Gastrocnemius medialis (tissue), 4 donors: Measurements from ENCODE around the gene DDX42. TPM values are rescaled to one million over a fixed set of nuclear protein-coding genes. Genes with fewer than 3 reads are reported as not detected.
"Not testable (repeated sequence)": the region's sequence is repeated elsewhere in the genome, so short reads cannot be mapped to it uniquely, and the experiment has no call there.

Experiments
- ATAC-seq, 2 donors: fragments of 150-250 bp; one replicate each; pipeline ENCODE4 v1.9.1; 2016
- DNase-seq, 2 donors: peaks; one replicate each; pipeline ENCODE4 v3.0.0-alpha.2; 2019
- H3K27ac ChIP-seq, 4 donors: fragments of 200-600 bp; sonication (generic); 1 replicate in 1 of 4; 2 replicates in 3 of 4; pipeline ENCODE4 v1.5.1; 2016 to 2018; ENCODE audit warnings: mild to moderate bottlenecking in 2 of 4, moderate library complexity in 1 of 4
- H3K27me3 ChIP-seq, 3 donors: fragments of 200-600 bp; sonication (generic) in 2 of 3; 1 replicate in 1 of 3; 2 replicates in 2 of 3; pipeline versions ENCODE4 v1.5.1 to v1.6.0; 2016 to 2019; ENCODE audit warnings: mild to moderate bottlenecking in 1 of 3, moderate library complexity in 1 of 3
- H3K36me3 ChIP-seq, 2 donors: fragments of 200-600 bp; sonication (generic) in 1 of 2; one replicate each; pipeline ENCODE4 v1.5.1; 2017 to 2018
- H3K4me1 ChIP-seq, 2 donors: fragments of 200-600 bp; sonication (generic) in 1 of 2; one replicate each; pipeline ENCODE4 v1.5.1; 2016 to 2017; ENCODE audit warnings: mild to moderate bottlenecking in 2 of 2
- H3K4me3 ChIP-seq, 4 donors: fragments of 200-600 bp; sonication (generic) in 3 of 4; 1 replicate in 1 of 4; 2 replicates in 3 of 4; pipeline ENCODE4 v1.5.1; 2016 to 2019; ENCODE audit warnings: mild to moderate bottlenecking in 2 of 4
- H3K9me3 ChIP-seq, 3 donors: fragments of 200-600 bp; sonication (generic) in 2 of 3; 1 replicate in 1 of 3; 2 replicates in 2 of 3; pipeline ENCODE4 v1.5.1; 2016 to 2019
- POLR2A ChIP-seq, 2 donors: fragments of 450-650 bp; IDR thresholded peaks; one replicate each; pipeline ENCODE4 v1.6.1; 2017; ENCODE audit warnings: antibody characterized with exemption in 2 of 2, mild to moderate bottlenecking in 2 of 2, moderate library complexity in 2 of 2
- in situ Hi-C, 4 donors: fragments of 200-750 bp; cut with MboI; loops; one replicate each; pipeline versions ENCODE4 v1.15.0 to v1.8.0; 2017; ENCODE audit warnings: low sequenced_read_pairs in 4 of 4
- intact Hi-C: fragments of 100-400 bp; cut with DNase I; formaldehyde crosslinking; loops from one replicate; pipeline ENCODE4 v1.15.1; 2023; ENCODE audit warnings: low total_unique reads
- total RNA-seq, 4 donors: library from RNA; depleted of rRNA; stranded (reverse); fragments of >200 nt; gene quantifications; one replicate each; pipeline versions ENCODE4 v1.1.0 to v1.2.3, GENCODE V29; 2016
- TF ChIP-seq, protein P1 (sequence below), 5 experiments: fragments of 450-650 bp in 3 of 5; fragments of 200-600 bp in 2 of 5; sonication (generic) in 2 of 5; IDR thresholded peaks in 4 of 5; conservative IDR thresholded peaks in 1 of 5; 1 replicate in 4 of 5; 2 replicates in 1 of 5; pipeline ENCODE4 v1.5.1; 2016 to 2019; ENCODE audit warnings: antibody characterized with exemption in 5 of 5, mild to moderate bottlenecking in 3 of 5, moderate library complexity in 3 of 5

The DDX42 gene
- total RNA-seq, 4 donors from 2014 or later = 35.9 to 71.6 (median 56.8) TPM

GRCh38 chr17:63850401-63850800 lies 76.4 kb downstream of the DDX42 start:
- no peaks in the 10 kb centered on the region for H3K9me3 ChIP-seq
- TF ChIP-seq POLR2A (IDR thresholded peaks at IDR 0.05) = no peak
- TF ChIP-seq, protein P1, sequence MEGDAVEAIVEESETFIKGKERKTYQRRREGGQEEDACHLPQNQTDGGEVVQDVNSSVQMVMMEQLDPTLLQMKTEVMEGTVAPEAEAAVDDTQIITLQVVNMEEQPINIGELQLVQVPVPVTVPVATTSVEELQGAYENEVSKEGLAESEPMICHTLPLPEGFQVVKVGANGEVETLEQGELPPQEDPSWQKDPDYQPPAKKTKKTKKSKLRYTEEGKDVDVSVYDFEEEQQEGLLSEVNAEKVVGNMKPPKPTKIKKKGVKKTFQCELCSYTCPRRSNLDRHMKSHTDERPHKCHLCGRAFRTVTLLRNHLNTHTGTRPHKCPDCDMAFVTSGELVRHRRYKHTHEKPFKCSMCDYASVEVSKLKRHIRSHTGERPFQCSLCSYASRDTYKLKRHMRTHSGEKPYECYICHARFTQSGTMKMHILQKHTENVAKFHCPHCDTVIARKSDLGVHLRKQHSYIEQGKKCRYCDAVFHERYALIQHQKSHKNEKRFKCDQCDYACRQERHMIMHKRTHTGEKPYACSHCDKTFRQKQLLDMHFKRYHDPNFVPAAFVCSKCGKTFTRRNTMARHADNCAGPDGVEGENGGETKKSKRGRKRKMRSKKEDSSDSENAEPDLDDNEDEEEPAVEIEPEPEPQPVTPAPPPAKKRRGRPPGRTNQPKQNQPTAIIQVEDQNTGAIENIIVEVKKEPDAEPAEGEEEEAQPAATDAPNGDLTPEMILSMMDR (IDR thresholded peaks at IDR 0.05 in 4 of 5, conservative IDR thresholded peaks at IDR 0.05 in 1 of 5) = no peak
- in situ Hi-C loops = no loop called here
- H3K4me3 ChIP-seq = no peak overlapping the region
- peaks cover 3 to 5% of the 10 kb centered on the region in 2 donors for H3K4me1 ChIP-seq
- no peaks in the 10 kb centered on the region for H3K36me3 ChIP-seq
- H3K27me3 ChIP-seq = no peaks in the 10 kb centered on the region
- DNase-seq (no peak), ATAC-seq (no peak)
- intact Hi-C loops = no loop called here
- H3K27ac ChIP-seq = no peak overlapping the region

DNA sequence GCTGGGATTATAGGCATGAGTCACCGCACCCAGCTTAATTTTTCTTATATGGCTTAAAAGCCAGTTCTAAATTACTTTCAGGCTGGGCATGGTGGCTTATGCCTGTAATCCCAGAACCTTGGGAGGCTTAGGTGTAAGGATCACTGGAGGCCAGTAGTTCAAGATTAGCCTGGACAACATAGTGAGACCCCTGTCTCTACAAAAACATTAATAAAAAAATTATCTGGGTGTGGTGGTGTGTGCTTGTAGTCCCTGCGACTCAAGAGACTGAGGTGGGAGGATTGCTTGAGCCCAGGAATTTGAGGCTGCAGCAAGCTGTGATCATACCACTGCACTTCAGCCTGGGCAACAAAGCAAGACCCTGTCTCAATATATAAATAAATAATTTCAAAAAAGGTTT lies 79.3 kb downstream of the DDX42 start:
- ATAC-seq = no peak
- intact Hi-C loops (no loop called here), in situ Hi-C loops (no loop called here)
- Histone ChIP-seq H3K27ac (no peak overlapping the region), H3K9me3 (no peaks in the 10 kb centered on the region), H3K4me1 (peaks cover 3 to 5% of the 10 kb centered on the region in 2 donors), H3K36me3 (no peaks in the 10 kb centered on the region), H3K4me3 (no peak overlapping the region), H3K27me3 (no peaks in the 10 kb centered on the region)
- TF ChIP-seq, protein P1 (IDR thresholded peaks at IDR 0.05 in 4 of 5, conservative IDR thresholded peaks at IDR 0.05 in 1 of 5) = no peak
- TF ChIP-seq POLR2A (IDR thresholded peaks at IDR 0.05) = no peak
- DNase-seq = no peak

- Histone ChIP-seq H3K4me1 (no peaks in the 10 kb centered on the region), H3K4me3 (no peak overlapping the region), H3K27me3 (no peaks in the 10 kb centered on the region), H3K9me3 (no peaks in the 10 kb centered on the region), H3K36me3 (no peaks in the 10 kb centered on the region), H3K27ac (no peak overlapping the region)
- no peak for ATAC-seq
- no peak for DNase-seq
- intact Hi-C loops = no loop called here
- in situ Hi-C loops = no loop called here
- TF ChIP-seq POLR2A (IDR thresholded peaks at IDR 0.05) = no peak
- TF ChIP-seq, protein P1 (IDR thresholded peaks at IDR 0.05 in 4 of 5, conservative IDR thresholded peaks at IDR 0.05 in 1 of 5) = no peak
These were observed 80.7 kb downstream of the DDX42 start for GRCh38 chr17:63854709-63855108.

DNA sequence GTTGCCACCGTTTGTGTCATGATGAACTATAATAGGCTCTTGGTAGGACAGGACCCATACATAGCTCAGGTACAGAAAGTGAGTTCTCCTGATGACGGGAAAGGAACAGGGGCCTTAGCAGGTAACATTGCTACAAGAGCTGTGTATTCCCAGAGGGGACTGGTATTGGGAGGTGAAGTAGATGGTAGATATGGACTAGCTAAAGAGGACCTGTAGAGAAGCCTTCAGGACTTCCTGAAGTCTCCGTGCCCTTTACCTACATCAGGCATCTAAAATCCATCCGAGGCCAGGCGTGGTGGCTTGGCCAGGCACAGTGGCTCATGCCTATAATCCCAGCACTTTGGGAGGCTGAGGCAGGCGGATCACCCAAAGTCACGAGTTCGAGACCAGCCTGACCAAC lies 81.2 kb downstream of the DDX42 start:
- Histone ChIP-seq H3K27me3 (no peaks in the 10 kb centered on the region), H3K4me3 (no peak overlapping the region), H3K27ac (no peak overlapping the region), H3K4me1 (no peaks in the 10 kb centered on the region), H3K36me3 (no peaks in the 10 kb centered on the region), H3K9me3 (no peaks in the 10 kb centered on the region)
- ATAC-seq (no peak), DNase-seq (no peak)
- intact Hi-C loops = no loop called here
- no peak for TF ChIP-seq POLR2A (IDR thresholded peaks at IDR 0.05)
- TF ChIP-seq, protein P1 (IDR thresholded peaks at IDR 0.05 in 4 of 5, conservative IDR thresholded peaks at IDR 0.05 in 1 of 5) = no peak
- in situ Hi-C loops = no loop called here

- H3K27me3 ChIP-seq, H3K9me3 ChIP-seq, H3K27ac ChIP-seq, DNase-seq, in situ Hi-C loops, H3K4me3 ChIP-seq, ATAC-seq, H3K4me1 ChIP-seq, intact Hi-C loops, H3K36me3 ChIP-seq: not testable (repeated sequence)
These were observed 82.5 kb downstream of the DDX42 start for GRCh38 chr17:63856425-63856824.
